Fibroblast of lung (primary cell): Measurements from ENCODE around the gene ACO2. TPM values are rescaled to one million over a fixed set of nuclear protein-coding genes. Genes with fewer than 3 reads are reported as not detected.

ENCODE experiments used
- DNase-seq, 2 donors: peaks; one replicate each; pipeline versions ENCODE4 v3.0.0 to v3.0.0-alpha.2; 2010; ENCODE audit warnings: low read depth in 2 of 2
- H2AFZ ChIP-seq: 2 replicates; pipeline ENCODE4 v1.5.1; 2012; ENCODE audit warnings: low read length, control low read depth, inconsistent platforms
- H3K27ac ChIP-seq: 2 replicates; pipeline ENCODE4 v1.5.1; 2011; ENCODE audit warnings: low read length, control low read depth; ENCODE audit not compliant: insufficient read depth
- H3K27me3 ChIP-seq: 2 replicates; pipeline ENCODE4 v1.5.1; 2011; ENCODE audit warnings: mild to moderate bottlenecking, low read length; ENCODE audit not compliant: control insufficient read depth, insufficient read depth
- H3K36me3 ChIP-seq: 2 replicates; pipeline ENCODE4 v1.5.1; 2011; ENCODE audit warnings: low read length; ENCODE audit not compliant: control insufficient read depth, insufficient read depth
- H3K4me1 ChIP-seq: 2 replicates; pipeline ENCODE4 v1.5.1; 2011; ENCODE audit warnings: low read length; ENCODE audit not compliant: control insufficient read depth, insufficient read depth; ENCODE audit errors: extremely low read depth
- H3K4me2 ChIP-seq: 2 replicates; pipeline ENCODE4 v1.5.1; 2011; ENCODE audit warnings: low read length, control low read depth; ENCODE audit not compliant: insufficient read depth; ENCODE audit errors: extremely low read depth
- H3K4me3 ChIP-seq, 4 experiments: fragments of 200-600 bp in 1 of 4; sonication (generic) in 1 of 4; replicated peaks in 1 of 4; 2 replicates each; pipeline ENCODE4 v1.5.1; 2011 to 2016; ENCODE audit warnings: low read length in 4 of 4, low read depth in 3 of 4, mild to moderate bottlenecking in 3 of 4, control low read depth in 2 of 4, inconsistent platforms in 1 of 4, mixed read lengths in 1 of 4; ENCODE audit not compliant: insufficient read depth in 1 of 4; ENCODE audit errors: control extremely low read depth in 1 of 4
- H3K79me2 ChIP-seq: 2 replicates; pipeline ENCODE4 v1.5.1; 2012; ENCODE audit warnings: mild to moderate bottlenecking, low read length, inconsistent platforms; ENCODE audit not compliant: control insufficient read depth, insufficient read depth
- H3K9ac ChIP-seq: 2 replicates; pipeline ENCODE4 v1.5.1; 2011; ENCODE audit warnings: mild to moderate bottlenecking, low read length, control low read depth; ENCODE audit not compliant: insufficient read depth
- H3K9me3 ChIP-seq: 2 replicates; pipeline ENCODE4 v1.5.1; 2012; ENCODE audit warnings: low read depth, low read length; ENCODE audit not compliant: control insufficient read depth, insufficient read depth
- H4K20me1 ChIP-seq: 2 replicates; pipeline ENCODE4 v1.5.1; 2011; ENCODE audit warnings: low read length; ENCODE audit not compliant: control insufficient read depth, insufficient read depth; ENCODE audit errors: extremely low read depth
- EZH2 ChIP-seq: IDR thresholded peaks from 2 replicates; pipeline ENCODE4 v1.5.1; 2012; ENCODE audit warnings: low read length, control low read depth, mild to moderate bottlenecking; ENCODE audit errors: missing control alignments
- polyA plus RNA-seq, 2 donors: library from polyadenylated mRNA; depleted of rRNA in 1 of 2; stranded (reverse) in 1 of 2; unstranded in 1 of 2; fragments of >200 nt; gene quantifications; 2 replicates each; pipeline ENCODE4 v1.2.1, GENCODE V29; 2011 to 2012; ENCODE audit warnings: missing spikeins in 1 of 2
- total RNA-seq: library from RNA; depleted of rRNA; stranded (reverse); fragments of >200 nt; gene quantifications from 2 replicates; pipeline ENCODE4 v1.2.1, GENCODE V29; 2014
- TF ChIP-seq, protein P1 (sequence below), 2 donors: IDR thresholded peaks in 1 of 2; conservative IDR thresholded peaks in 1 of 2; 1 replicate in 1 of 2; 2 replicates in 1 of 2; pipeline ENCODE4 v1.5.1; 2011 to 2012; ENCODE audit warnings: low read length in 2 of 2, control low read depth in 1 of 2, inconsistent platforms in 1 of 2, low read depth in 1 of 2, mild to moderate bottlenecking in 1 of 2

ACO2 gene
- total and polyA plus RNA-seq, 2 donors (not counting 1 experiment from before 2014, with no cell fraction given) = 37.6 to 80.3 TPM

DNA sequence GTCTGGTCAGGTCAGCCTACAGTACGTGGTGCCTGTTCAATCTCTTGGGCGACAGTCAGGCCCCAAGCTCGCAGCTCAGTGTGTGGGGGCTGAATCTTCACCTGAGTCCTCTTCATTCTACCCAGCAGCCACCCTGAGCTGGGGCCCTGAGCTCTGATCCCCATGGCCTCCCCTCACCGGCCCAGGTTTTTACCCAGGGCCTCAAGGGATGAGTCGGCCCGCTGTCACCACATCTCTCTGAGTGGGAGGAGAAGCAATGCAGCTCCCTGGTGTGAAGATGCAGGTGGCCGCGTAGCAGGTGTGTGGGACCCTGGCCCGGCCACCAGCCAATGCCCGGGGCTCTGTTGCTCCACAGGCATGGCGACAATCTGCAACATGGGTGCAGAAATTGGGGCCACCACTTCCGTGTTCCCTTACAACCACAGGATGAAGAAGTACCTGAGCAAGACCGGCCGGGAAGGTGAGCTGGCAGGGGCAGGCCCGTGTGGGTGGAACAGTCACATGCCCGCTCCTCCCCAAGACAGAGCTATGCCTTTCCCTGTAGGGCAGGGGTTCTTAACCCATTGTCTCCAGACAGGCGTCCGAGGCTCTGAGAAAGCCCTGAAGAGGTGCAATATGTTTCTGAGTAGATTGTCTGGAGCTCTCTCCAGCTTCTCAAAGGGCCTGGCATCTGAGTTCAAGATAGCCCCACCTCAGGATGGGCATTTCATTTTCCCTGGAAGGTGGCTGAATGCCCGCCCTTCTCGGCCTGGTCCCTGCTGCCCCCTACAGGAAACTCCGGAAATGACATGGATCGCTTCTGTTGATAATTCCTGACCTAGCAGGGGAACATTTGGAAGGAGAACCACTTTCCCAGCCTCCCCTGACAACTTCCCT lies 48.5 kb downstream of the ACO2 start:
- no peak overlapping the region for H3K27ac ChIP-seq
- no peak overlapping the region for H2AFZ ChIP-seq

DNA sequence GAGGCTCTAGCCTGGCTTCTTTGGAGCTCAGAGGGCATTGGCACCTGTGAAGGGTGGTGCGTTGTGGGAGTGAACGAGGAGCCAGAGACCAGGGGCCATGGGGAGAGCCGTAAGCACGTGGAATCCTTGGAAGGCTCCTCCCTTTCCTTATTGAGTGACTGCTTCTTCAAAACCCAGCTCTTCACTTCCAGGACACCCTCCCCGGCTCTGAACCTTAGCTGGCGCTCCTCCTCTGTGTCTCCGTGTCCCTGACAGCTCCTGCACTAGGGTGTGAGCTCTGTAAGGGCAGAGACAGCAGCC lies 49.1 kb downstream of the ACO2 start:
- Histone ChIP-seq H4K20me1 (no peaks in the 10 kb centered on the region), H3K27me3 (no peaks in the 10 kb centered on the region), H3K4me2 (no peak overlapping the region), H3K79me2 (no peaks in the 10 kb centered on the region), H3K9me3 (no peaks in the 10 kb centered on the region), H3K9ac (no peak overlapping the region), H3K4me3 (no peak overlapping the region), H3K27ac (no peak overlapping the region), H2AFZ (no peak overlapping the region), H3K36me3 (peaks cover 19% of the 10 kb centered on the region), H3K4me1 (peaks cover 2% of the 10 kb centered on the region)
- no peak for DNase-seq
- TF ChIP-seq, protein P1, sequence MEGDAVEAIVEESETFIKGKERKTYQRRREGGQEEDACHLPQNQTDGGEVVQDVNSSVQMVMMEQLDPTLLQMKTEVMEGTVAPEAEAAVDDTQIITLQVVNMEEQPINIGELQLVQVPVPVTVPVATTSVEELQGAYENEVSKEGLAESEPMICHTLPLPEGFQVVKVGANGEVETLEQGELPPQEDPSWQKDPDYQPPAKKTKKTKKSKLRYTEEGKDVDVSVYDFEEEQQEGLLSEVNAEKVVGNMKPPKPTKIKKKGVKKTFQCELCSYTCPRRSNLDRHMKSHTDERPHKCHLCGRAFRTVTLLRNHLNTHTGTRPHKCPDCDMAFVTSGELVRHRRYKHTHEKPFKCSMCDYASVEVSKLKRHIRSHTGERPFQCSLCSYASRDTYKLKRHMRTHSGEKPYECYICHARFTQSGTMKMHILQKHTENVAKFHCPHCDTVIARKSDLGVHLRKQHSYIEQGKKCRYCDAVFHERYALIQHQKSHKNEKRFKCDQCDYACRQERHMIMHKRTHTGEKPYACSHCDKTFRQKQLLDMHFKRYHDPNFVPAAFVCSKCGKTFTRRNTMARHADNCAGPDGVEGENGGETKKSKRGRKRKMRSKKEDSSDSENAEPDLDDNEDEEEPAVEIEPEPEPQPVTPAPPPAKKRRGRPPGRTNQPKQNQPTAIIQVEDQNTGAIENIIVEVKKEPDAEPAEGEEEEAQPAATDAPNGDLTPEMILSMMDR (conservative IDR thresholded peaks at IDR 0.05 in 1 of 2, IDR thresholded peaks at IDR 0.05 in 1 of 2; ENCODE audit: low read depth in 1 of 2, low read length in 2 of 2) = no peak
- no peak for TF ChIP-seq EZH2

More for the DNA sequence above, 48.5 kb downstream of the ACO2 start:
- Histone ChIP-seq H3K36me3 (peaks cover 19% of the 10 kb centered on the region), H3K9me3 (no peaks in the 10 kb centered on the region), H3K79me2 (no peaks in the 10 kb centered on the region), H3K9ac (no peak overlapping the region), H4K20me1 (no peaks in the 10 kb centered on the region), H3K4me1 (peaks cover 7% of the 10 kb centered on the region), H3K27me3 (no peaks in the 10 kb centered on the region), H3K4me2 (no peak overlapping the region), H3K4me3 (no peak overlapping the region)
- TF ChIP-seq, protein P1 (conservative IDR thresholded peaks at IDR 0.05 in 1 of 2, IDR thresholded peaks at IDR 0.05 in 1 of 2; ENCODE audit: low read depth in 1 of 2, low read length in 2 of 2) = peak; percentile 85 to 91
- TF ChIP-seq EZH2 = no peak
- DNase-seq = peak in 1 of 2 donors; percentile 63

DNA sequence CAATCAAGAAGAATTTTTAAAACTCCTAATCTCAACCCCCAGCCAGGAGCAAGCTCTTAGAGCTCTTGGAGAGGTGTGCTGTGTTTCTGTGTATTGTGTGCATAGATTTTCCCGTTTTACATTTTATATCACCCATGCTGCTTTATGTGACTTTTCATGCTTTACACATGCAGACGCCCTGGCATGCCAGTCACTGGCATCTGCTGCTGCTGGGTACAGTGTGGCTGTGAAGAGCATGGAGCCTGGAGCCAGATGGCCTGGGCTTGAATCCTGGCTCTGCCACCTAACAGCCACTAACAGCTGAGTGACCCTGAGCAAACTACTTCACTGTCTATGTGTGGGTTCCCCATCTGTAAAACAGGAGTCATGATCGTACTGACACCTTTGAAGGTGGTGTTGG lies 52.2 kb downstream of the ACO2 start:
- Histone ChIP-seq H3K9ac (no peak overlapping the region), H3K4me3 (no peak overlapping the region), H3K4me1 (peaks cover 29% of the 10 kb centered on the region), H3K9me3 (no peaks in the 10 kb centered on the region), H3K79me2 (peaks cover 3% of the 10 kb centered on the region), H2AFZ (no peak overlapping the region), H3K36me3 (peaks cover 24% of the 10 kb centered on the region), H3K27ac (no peak overlapping the region), H3K27me3 (no peaks in the 10 kb centered on the region), H4K20me1 (no peaks in the 10 kb centered on the region), H3K4me2 (no peak overlapping the region)
- DNase-seq = no peak
- TF ChIP-seq, protein P1 (conservative IDR thresholded peaks at IDR 0.05 in 1 of 2, IDR thresholded peaks at IDR 0.05 in 1 of 2; ENCODE audit: low read depth in 1 of 2, low read length in 2 of 2) = no peak
- no peak for TF ChIP-seq EZH2
